Measurements from ENCODE around the gene DUSP6.

The DUSP6 gene

GRCh38 chr12:89364631-89365030 lies 12.3 kb upstream of the DUSP6 start:
- Mint-ChIP-seq H3K27me3 (peaks cover 10% of the 10 kb centered on the region), H3K9me3 (no peaks in the 10 kb centered on the region), H3K4me1 (peaks cover 4% of the 10 kb centered on the region), H3K27ac (no peak overlapping the region), H3K36me3 (no peaks in the 10 kb centered on the region), H3K4me3 (no peak overlapping the region)
- DNase-seq, result no peak
- CTCF ChIA-PET, result no interaction called here

GRCh38 chr12:89364058-89364457 lies 11.8 kb upstream of the DUSP6 start:
- Mint-ChIP-seq H3K9me3 (no peaks in the 10 kb centered on the region), H3K4me3 (no peak overlapping the region), H3K27ac (no peak overlapping the region), H3K27me3 (peaks cover 6% of the 10 kb centered on the region), H3K4me1 (peaks cover 4% of the 10 kb centered on the region), H3K36me3 (no peaks in the 10 kb centered on the region)
- CTCF ChIA-PET, result no interaction called here
- no peak for DNase-seq

GRCh38 chr12:89363582-89363981 lies 11.3 kb upstream of the DUSP6 start:
- H3K4me1 Mint-ChIP-seq, result peaks cover 4% of the 10 kb centered on the region

GRCh38 chr12:89363084-89363483 lies 10.8 kb upstream of the DUSP6 start:
- Mint-ChIP-seq H3K36me3 (no peaks in the 10 kb centered on the region), H3K9me3 (no peaks in the 10 kb centered on the region), H3K27ac (no peak overlapping the region), H3K27me3 (peaks cover 6% of the 10 kb centered on the region), H3K4me3 (no peak overlapping the region), H3K4me1 (peaks cover 4% of the 10 kb centered on the region)
- no peak for DNase-seq
- CTCF ChIA-PET, result no interaction called here

More at GRCh38 chr12:89363582-89363981, 11.3 kb upstream of the DUSP6 start:
- no peaks in the 10 kb centered on the region for H3K9me3 Mint-ChIP-seq
- CTCF ChIA-PET, result no interaction called here
- H3K4me3 Mint-ChIP-seq, result no peak overlapping the region
- H3K36me3 Mint-ChIP-seq, result no peaks in the 10 kb centered on the region
- no peak overlapping the region for H3K27ac Mint-ChIP-seq
- no peak for DNase-seq
- H3K27me3 Mint-ChIP-seq, result peaks cover 6% of the 10 kb centered on the region

GRCh38 chr12:89359615-89360014 lies 7.3 kb upstream of the DUSP6 start:
- no peak overlapping the region for H3K27ac Mint-ChIP-seq
- CTCF ChIA-PET, result no interaction called here
- peaks cover 11% of the 10 kb centered on the region for H3K27me3 Mint-ChIP-seq
- peaks cover 19% of the 10 kb centered on the region for H3K4me1 Mint-ChIP-seq
- DNase-seq, result no peak
- H3K9me3 Mint-ChIP-seq, result no peaks in the 10 kb centered on the region
- no peaks in the 10 kb centered on the region for H3K36me3 Mint-ChIP-seq
- H3K4me3 Mint-ChIP-seq, result no peak overlapping the region

- Mint-ChIP-seq H3K27me3 (peaks cover 13% of the 10 kb centered on the region), H3K9me3 (no peaks in the 10 kb centered on the region), H3K27ac (no peak overlapping the region), H3K36me3 (no peaks in the 10 kb centered on the region), H3K4me1 (peaks cover 23% of the 10 kb centered on the region), H3K4me3 (no peak overlapping the region)
- CTCF ChIA-PET, result interaction anchor here (1.5 kb wide), 1 partner anchor 14 kb away, joined by 3 read pairs; no protein-coding TSS in a partner anchor
- DNase-seq, result no peak
Measured at GRCh38 chr12:89358805-89359204, 6.5 kb upstream of the DUSP6 start.

GRCh38 chr12:89357297-89357730 lies 5.0 kb upstream of the DUSP6 start:
- CTCF ChIA-PET, result no interaction called here
- Mint-ChIP-seq H3K27me3 (peaks cover 11% of the 10 kb centered on the region), H3K4me3 (no peak overlapping the region), H3K9me3 (no peaks in the 10 kb centered on the region), H3K4me1 (peaks cover 29% of the 10 kb centered on the region), H3K27ac (no peak overlapping the region), H3K36me3 (no peaks in the 10 kb centered on the region)
- no peak for DNase-seq

- H3K27me3 Mint-ChIP-seq, result peaks cover 11% of the 10 kb centered on the region
- CTCF ChIA-PET, result no interaction called here
- no peak overlapping the region for H3K27ac Mint-ChIP-seq
- H3K4me1 Mint-ChIP-seq, result peaks cover 29% of the 10 kb centered on the region
- no peak for DNase-seq
- H3K4me3 Mint-ChIP-seq, result no peak overlapping the region
- peaks cover 4% of the 10 kb centered on the region for H3K36me3 Mint-ChIP-seq
- no peaks in the 10 kb centered on the region for H3K9me3 Mint-ChIP-seq
Measured at GRCh38 chr12:89356069-89356665, 3.9 kb upstream of the DUSP6 start.

GRCh38 chr12:89355243-89356068 lies 3.2 kb upstream of the DUSP6 start:
- Mint-ChIP-seq H3K4me3 (peak overlapping the region; percentile 99), H3K27ac (peak overlapping the region; percentile 97), H3K27me3 (peaks cover 7% of the 10 kb centered on the region), H3K9me3 (no peaks in the 10 kb centered on the region), H3K36me3 (peaks cover 10% of the 10 kb centered on the region), H3K4me1 (peaks cover 32% of the 10 kb centered on the region)
- no peak for DNase-seq
- CTCF ChIA-PET, result interaction anchor here (1.4 kb wide), 2 partner anchors 9 to 105 kb away, joined by 3 read pairs; no protein-coding TSS in a partner anchor

- Mint-ChIP-seq H3K36me3 (peaks cover 18% of the 10 kb centered on the region), H3K4me1 (peaks cover 37% of the 10 kb centered on the region), H3K27ac (peak overlapping the region; percentile 97), H3K27me3 (peaks cover 7% of the 10 kb centered on the region), H3K4me3 (peak overlapping the region; percentile 99), H3K9me3 (no peaks in the 10 kb centered on the region)
- DNase-seq, result no peak
- CTCF ChIA-PET, result interaction anchor here (1.0 to 4.0 kb wide), 4 partner anchors 9 to 109 kb away, joined by 3 to 32 read pairs (median 3); no protein-coding TSS in a partner anchor
Measured at GRCh38 chr12:89354612-89355067, 2.3 kb upstream of the DUSP6 start.

GRCh38 chr12:89353823-89354611 lies 1.7 kb upstream of the DUSP6 start:
- peak; percentile 89 for DNase-seq
- H3K27me3 Mint-ChIP-seq, result peaks cover 7% of the 10 kb centered on the region
- no peaks in the 10 kb centered on the region for H3K9me3 Mint-ChIP-seq
- H3K4me1 Mint-ChIP-seq, result peaks cover 42% of the 10 kb centered on the region
- H3K27ac Mint-ChIP-seq, result peak overlapping the region; percentile 97
- peaks cover 22% of the 10 kb centered on the region for H3K36me3 Mint-ChIP-seq
- H3K4me3 Mint-ChIP-seq, result peak overlapping the region; percentile 99
- CTCF ChIA-PET, result interaction anchor here (1.0 to 4.0 kb wide), 6 partner anchors 8 to 336 kb away, joined by 3 to 32 read pairs (median 8); no protein-coding TSS in a partner anchor

- H3K9me3 Mint-ChIP-seq, result no peaks in the 10 kb centered on the region
- H3K4me3 Mint-ChIP-seq, result peak overlapping the region; percentile 99
- H3K27me3 Mint-ChIP-seq, result peaks cover 7% of the 10 kb centered on the region
- peak overlapping the region; percentile 97 for H3K27ac Mint-ChIP-seq
- peaks cover 49% of the 10 kb centered on the region for H3K4me1 Mint-ChIP-seq
- DNase-seq, result no peak
- CTCF ChIA-PET, result interaction anchor here (1.6 to 4.0 kb wide), 5 partner anchors 108 to 336 kb away, joined by 4 to 32 read pairs (median 16); no protein-coding TSS in a partner anchor
- peaks cover 30% of the 10 kb centered on the region for H3K36me3 Mint-ChIP-seq
Measured at GRCh38 chr12:89353188-89353822, 1.0 kb upstream of the DUSP6 start.

- peaks cover 41% of the 10 kb centered on the region for H3K36me3 Mint-ChIP-seq
- H3K27ac Mint-ChIP-seq, result peak overlapping the region; percentile 97
- CTCF ChIA-PET, result interaction anchor here (0.7 to 4.0 kb wide), 11 partner anchors 24 to 335 kb away, joined by 3 to 32 read pairs (median 4); no protein-coding TSS in a partner anchor
- no peaks in the 10 kb centered on the region for H3K9me3 Mint-ChIP-seq
- DNase-seq, result no peak
- peaks cover 60% of the 10 kb centered on the region for H3K4me1 Mint-ChIP-seq
- peaks cover 4% of the 10 kb centered on the region for H3K27me3 Mint-ChIP-seq
- peak overlapping the region; percentile 99 for H3K4me3 Mint-ChIP-seq
Measured at GRCh38 chr12:89352242-89352491, 134 bp downstream of the DUSP6 start.

All from activated naive CD4-positive, alpha-beta T cell treated with anti-CD3 and anti-CD28 coated beads, Interleukin-2, amount 10 ng/mL, durations not matched to agents 7 days and 5 days (primary cell).